ENCODE measurements around the gene MFAP3. TPM values are rescaled to one million over a fixed set of nuclear protein-coding genes. Genes with fewer than 3 reads are reported as not detected.

Gene MFAP3
- total and polyA plus RNA-seq, 2 of the 13 experiments (the other 11 are each of a cell fraction or from before 2014, with no cell fraction given), result 12.1 to 28.3 TPM

DNA sequence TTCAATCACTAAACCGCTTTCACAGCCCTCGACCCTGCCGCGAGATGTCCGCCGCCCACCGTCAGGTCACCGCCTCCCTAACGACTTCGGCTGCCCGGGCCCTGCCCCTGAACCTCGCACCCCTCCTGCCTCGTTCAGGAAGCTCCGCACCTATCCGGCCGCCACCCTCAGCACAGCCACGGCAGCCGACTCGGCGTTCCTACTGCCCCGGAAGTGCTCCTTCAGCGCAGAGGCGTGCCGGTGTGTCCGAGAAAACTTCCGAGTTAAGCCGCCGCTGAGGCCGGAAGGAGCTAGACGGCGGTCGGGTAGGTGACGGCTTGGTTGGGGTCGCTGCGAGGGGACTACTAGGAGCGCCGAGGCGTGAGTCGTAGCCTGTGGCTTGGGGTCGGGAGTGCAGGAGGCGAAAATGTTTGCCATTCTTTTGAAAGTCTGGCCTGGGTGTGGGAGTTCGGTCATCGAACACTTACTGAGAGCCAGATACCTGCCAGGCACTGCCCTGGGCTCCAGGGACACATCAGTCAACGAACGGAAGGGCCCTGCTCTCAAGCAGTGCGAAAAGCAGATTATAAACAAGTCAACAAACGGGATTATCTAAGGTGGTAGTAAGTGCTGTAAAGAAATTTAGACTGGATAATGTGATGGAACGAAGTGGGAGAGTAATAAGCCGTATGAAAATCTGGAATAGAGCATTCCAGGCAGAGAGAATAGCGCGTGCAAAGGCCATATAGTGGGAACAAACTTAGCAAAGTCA lies at the start of gene MFAP3, which contains the start of gene FAM114A2 (continued):
- no peak for TF ChIP-seq ZNF264 (CRISPR knock-in tag; IDR thresholded peaks at IDR 0.05)
- 0 out of 2 replicates have a peak, but pooled peaks have one; percentile 72 for TF ChIP-seq CC2D1A (CRISPR knock-in tag; IDR thresholded peaks at IDR 0.05)
- no peak for TF ChIP-seq NONO (IDR thresholded peaks at IDR 0.05)
- peak; percentile 92 for TF ChIP-seq NONO (CRISPR knock-in tag; conservative IDR thresholded peaks at IDR 0.05)
- TF ChIP-seq NKX3-1 (CRISPR knock-in tag; IDR thresholded peaks at IDR 0.05), result no peak
- TF ChIP-seq SRY (CRISPR knock-in tag; IDR thresholded peaks at IDR 0.05), result no peak; the same call in 1 of the 2 replicates
- TF ChIP-seq SKI (IDR thresholded peaks at IDR 0.05; ENCODE audit: partially characterized antibody), result peak; percentile 47
- peak; percentile 86; the same call in 1 of the 2 replicates for TF ChIP-seq KAT7 (CRISPR knock-in tag; IDR thresholded peaks at IDR 0.05; ENCODE audit: borderline replicate concordance)
- TF ChIP-seq, protein P1, sequence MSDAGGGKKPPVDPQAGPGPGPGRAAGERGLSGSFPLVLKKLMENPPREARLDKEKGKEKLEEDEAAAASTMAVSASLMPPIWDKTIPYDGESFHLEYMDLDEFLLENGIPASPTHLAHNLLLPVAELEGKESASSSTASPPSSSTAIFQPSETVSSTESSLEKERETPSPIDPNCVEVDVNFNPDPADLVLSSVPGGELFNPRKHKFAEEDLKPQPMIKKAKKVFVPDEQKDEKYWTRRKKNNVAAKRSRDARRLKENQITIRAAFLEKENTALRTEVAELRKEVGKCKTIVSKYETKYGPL (CRISPR knock-in tag; IDR thresholded peaks at IDR 0.05), result no peak; the same call in 1 of the 2 replicates
- peak; percentile 88 for TF ChIP-seq SMAD3 (CRISPR knock-in tag; IDR thresholded peaks at IDR 0.05)
- TF ChIP-seq ZNF841 (CRISPR knock-in tag; IDR thresholded peaks at IDR 0.05; ENCODE audit: borderline replicate concordance), result no peak
- TF ChIP-seq, protein P2, sequence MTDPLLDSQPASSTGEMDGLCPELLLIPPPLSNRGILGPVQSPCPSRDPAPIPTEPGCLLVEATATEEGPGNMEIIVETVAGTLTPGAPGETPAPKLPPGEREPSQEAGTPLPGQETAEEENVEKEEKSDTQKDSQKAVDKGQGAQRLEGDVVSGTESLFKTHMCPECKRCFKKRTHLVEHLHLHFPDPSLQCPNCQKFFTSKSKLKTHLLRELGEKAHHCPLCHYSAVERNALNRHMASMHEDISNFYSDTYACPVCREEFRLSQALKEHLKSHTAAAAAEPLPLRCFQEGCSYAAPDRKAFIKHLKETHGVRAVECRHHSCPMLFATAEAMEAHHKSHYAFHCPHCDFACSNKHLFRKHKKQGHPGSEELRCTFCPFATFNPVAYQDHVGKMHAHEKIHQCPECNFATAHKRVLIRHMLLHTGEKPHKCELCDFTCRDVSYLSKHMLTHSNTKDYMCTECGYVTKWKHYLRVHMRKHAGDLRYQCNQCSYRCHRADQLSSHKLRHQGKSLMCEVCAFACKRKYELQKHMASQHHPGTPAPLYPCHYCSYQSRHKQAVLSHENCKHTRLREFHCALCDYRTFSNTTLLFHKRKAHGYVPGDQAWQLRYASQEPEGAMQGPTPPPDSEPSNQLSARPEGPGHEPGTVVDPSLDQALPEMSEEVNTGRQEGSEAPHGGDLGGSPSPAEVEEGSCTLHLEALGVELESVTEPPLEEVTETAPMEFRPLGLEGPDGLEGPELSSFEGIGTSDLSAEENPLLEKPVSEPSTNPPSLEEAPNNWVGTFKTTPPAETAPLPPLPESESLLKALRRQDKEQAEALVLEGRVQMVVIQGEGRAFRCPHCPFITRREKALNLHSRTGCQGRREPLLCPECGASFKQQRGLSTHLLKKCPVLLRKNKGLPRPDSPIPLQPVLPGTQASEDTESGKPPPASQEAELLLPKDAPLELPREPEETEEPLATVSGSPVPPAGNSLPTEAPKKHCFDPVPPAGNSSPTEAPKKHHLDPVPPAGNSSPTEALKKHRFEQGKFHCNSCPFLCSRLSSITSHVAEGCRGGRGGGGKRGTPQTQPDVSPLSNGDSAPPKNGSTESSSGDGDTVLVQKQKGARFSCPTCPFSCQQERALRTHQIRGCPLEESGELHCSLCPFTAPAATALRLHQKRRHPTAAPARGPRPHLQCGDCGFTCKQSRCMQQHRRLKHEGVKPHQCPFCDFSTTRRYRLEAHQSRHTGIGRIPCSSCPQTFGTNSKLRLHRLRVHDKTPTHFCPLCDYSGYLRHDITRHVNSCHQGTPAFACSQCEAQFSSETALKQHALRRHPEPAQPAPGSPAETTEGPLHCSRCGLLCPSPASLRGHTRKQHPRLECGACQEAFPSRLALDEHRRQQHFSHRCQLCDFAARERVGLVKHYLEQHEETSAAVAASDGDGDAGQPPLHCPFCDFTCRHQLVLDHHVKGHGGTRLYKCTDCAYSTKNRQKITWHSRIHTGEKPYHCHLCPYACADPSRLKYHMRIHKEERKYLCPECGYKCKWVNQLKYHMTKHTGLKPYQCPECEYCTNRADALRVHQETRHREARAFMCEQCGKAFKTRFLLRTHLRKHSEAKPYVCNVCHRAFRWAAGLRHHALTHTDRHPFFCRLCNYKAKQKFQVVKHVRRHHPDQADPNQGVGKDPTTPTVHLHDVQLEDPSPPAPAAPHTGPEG (CRISPR knock-in tag; IDR thresholded peaks at IDR 0.05), result no peak
- TF ChIP-seq, protein P3, sequence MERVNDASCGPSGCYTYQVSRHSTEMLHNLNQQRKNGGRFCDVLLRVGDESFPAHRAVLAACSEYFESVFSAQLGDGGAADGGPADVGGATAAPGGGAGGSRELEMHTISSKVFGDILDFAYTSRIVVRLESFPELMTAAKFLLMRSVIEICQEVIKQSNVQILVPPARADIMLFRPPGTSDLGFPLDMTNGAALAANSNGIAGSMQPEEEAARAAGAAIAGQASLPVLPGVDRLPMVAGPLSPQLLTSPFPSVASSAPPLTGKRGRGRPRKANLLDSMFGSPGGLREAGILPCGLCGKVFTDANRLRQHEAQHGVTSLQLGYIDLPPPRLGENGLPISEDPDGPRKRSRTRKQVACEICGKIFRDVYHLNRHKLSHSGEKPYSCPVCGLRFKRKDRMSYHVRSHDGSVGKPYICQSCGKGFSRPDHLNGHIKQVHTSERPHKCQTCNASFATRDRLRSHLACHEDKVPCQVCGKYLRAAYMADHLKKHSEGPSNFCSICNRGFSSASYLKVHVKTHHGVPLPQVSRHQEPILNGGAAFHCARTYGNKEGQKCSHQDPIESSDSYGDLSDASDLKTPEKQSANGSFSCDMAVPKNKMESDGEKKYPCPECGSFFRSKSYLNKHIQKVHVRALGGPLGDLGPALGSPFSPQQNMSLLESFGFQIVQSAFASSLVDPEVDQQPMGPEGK (CRISPR knock-in tag; IDR thresholded peaks at IDR 0.05), result peak; percentile 70
- TF ChIP-seq ZNF136 (CRISPR knock-in tag; IDR thresholded peaks at IDR 0.05; ENCODE audit: low read depth), result peak; percentile 72; the same call in 1 of the 2 replicates
- peak; percentile 9; the same call in 1 of the 2 replicates for TF ChIP-seq CAMTA2 (CRISPR knock-in tag; IDR thresholded peaks at IDR 0.05; ENCODE audit: borderline replicate concordance)
- TF ChIP-seq, protein P4, sequence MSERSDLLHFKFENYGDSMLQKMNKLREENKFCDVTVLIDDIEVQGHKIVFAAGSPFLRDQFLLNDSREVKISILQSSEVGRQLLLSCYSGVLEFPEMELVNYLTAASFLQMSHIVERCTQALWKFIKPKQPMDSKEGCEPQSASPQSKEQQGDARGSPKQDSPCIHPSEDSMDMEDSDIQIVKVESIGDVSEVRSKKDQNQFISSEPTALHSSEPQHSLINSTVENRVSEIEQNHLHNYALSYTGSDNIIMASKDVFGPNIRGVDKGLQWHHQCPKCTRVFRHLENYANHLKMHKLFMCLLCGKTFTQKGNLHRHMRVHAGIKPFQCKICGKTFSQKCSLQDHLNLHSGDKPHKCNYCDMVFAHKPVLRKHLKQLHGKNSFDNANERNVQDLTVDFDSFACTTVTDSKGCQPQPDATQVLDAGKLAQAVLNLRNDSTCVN (CRISPR knock-in tag; IDR thresholded peaks at IDR 0.05; ENCODE audit: borderline replicate concordance), result peak; percentile 76; the same call in 1 of the 2 replicates
